H1 (cell line): ENCODE measurements around the gene SLC9A3. TPM values are rescaled to one million over a fixed set of nuclear protein-coding genes. Genes with fewer than 3 reads are reported as not detected.

Source experiments
- CREB1 ChIP-seq: IDR thresholded peaks from 2 replicates; pipeline ENCODE4 v1.6.1; 2012; ENCODE audit warnings: inconsistent platforms
- EZH2 ChIP-seq: fragments of 200-600 bp; sonication (generic); IDR thresholded peaks from 2 replicates; pipeline ENCODE4 v1.7.1; 2012; ENCODE audit warnings: low read depth, mild to moderate bottlenecking, moderate library complexity, low read length, inconsistent platforms; ENCODE audit not compliant: severe bottlenecking
- POLR2A ChIP-seq, 2 experiments: IDR thresholded peaks; 1 replicate in 1 of 2; 2 replicates in 1 of 2; pipeline ENCODE4 v1.6.1; 2011; ENCODE audit warnings: low read depth in 2 of 2, low read length in 2 of 2, mild to moderate bottlenecking in 2 of 2; ENCODE audit errors: control extremely low read depth in 1 of 2
- POU5F1 ChIP-seq: IDR thresholded peaks from 2 replicates; pipeline ENCODE4 v1.6.1; 2011; ENCODE audit warnings: low read depth, mild to moderate bottlenecking, low read length, moderate library complexity
- RBBP5 ChIP-seq: IDR thresholded peaks from 2 replicates; pipeline ENCODE4 v1.7.1; 2012; ENCODE audit warnings: low read depth, mild to moderate bottlenecking, inconsistent platforms, low read length, moderate library complexity, borderline replicate concordance
- RXRA ChIP-seq: IDR thresholded peaks from 2 replicates; pipeline ENCODE4 v1.6.1; 2011; ENCODE audit warnings: low read depth, mild to moderate bottlenecking, low read length, moderate library complexity; ENCODE audit not compliant: insufficient read depth
- SP4 ChIP-seq: IDR thresholded peaks from 2 replicates; pipeline ENCODE4 v1.6.1; 2012; ENCODE audit warnings: low read length, inconsistent platforms
- SUZ12 ChIP-seq: fragments of 200-600 bp; sonication (generic); IDR thresholded peaks from 2 replicates; pipeline ENCODE4 v1.6.1; 2012; ENCODE audit warnings: mild to moderate bottlenecking, inconsistent platforms, low read length, moderate library complexity, mixed read lengths
- polyA plus RNA-seq, 7 experiments: library from polyadenylated mRNA; depleted of rRNA in 3 of 7; stranded (reverse) in 5 of 7; unstranded in 2 of 7; fragments of >200 nt in 5 of 7; fragments of 200-250 nt in 2 of 7; gene quantifications; 1 replicate in 5 of 7; 2 replicates in 1 of 7; 4 replicates in 1 of 7; pipeline versions ENCODE4 v1.2.1 to v1.2.3, GENCODE V29; 2011 to 2013; ENCODE audit warnings: missing spikeins in 2 of 7, mixed read lengths in 2 of 7
- total RNA-seq: library from RNA; stranded (reverse); fragmentation: NEBNext Ultra II Directional; extraction: Animal tissue kit (Norgen Biotek cat#: 25700); gene quantifications from 2 replicates; pipeline ENCODE4 v1.2.1, GENCODE V29; 2021
- TF ChIP-seq, protein P1 (sequence below): fragments of 300-600 bp; sonication (generic); IDR thresholded peaks from 2 replicates; pipeline ENCODE4 v1.7.1; 2012; ENCODE audit warnings: low read length, moderate library complexity, mild to moderate bottlenecking, inconsistent platforms; ENCODE audit not compliant: insufficient replicate concordance
- TF ChIP-seq, protein P2 (sequence below): IDR thresholded peaks from 2 replicates; pipeline ENCODE4 v1.6.1; 2011; ENCODE audit warnings: low read depth, mild to moderate bottlenecking, low read length; ENCODE audit not compliant: insufficient read depth

SLC9A3 gene
- total and polyA plus RNA-seq, 2 of the 8 experiments (the other 6 are each of a cell fraction or from before 2014, with no cell fraction given), result 0.95 to 1.0 TPM

- TF ChIP-seq, protein P1, sequence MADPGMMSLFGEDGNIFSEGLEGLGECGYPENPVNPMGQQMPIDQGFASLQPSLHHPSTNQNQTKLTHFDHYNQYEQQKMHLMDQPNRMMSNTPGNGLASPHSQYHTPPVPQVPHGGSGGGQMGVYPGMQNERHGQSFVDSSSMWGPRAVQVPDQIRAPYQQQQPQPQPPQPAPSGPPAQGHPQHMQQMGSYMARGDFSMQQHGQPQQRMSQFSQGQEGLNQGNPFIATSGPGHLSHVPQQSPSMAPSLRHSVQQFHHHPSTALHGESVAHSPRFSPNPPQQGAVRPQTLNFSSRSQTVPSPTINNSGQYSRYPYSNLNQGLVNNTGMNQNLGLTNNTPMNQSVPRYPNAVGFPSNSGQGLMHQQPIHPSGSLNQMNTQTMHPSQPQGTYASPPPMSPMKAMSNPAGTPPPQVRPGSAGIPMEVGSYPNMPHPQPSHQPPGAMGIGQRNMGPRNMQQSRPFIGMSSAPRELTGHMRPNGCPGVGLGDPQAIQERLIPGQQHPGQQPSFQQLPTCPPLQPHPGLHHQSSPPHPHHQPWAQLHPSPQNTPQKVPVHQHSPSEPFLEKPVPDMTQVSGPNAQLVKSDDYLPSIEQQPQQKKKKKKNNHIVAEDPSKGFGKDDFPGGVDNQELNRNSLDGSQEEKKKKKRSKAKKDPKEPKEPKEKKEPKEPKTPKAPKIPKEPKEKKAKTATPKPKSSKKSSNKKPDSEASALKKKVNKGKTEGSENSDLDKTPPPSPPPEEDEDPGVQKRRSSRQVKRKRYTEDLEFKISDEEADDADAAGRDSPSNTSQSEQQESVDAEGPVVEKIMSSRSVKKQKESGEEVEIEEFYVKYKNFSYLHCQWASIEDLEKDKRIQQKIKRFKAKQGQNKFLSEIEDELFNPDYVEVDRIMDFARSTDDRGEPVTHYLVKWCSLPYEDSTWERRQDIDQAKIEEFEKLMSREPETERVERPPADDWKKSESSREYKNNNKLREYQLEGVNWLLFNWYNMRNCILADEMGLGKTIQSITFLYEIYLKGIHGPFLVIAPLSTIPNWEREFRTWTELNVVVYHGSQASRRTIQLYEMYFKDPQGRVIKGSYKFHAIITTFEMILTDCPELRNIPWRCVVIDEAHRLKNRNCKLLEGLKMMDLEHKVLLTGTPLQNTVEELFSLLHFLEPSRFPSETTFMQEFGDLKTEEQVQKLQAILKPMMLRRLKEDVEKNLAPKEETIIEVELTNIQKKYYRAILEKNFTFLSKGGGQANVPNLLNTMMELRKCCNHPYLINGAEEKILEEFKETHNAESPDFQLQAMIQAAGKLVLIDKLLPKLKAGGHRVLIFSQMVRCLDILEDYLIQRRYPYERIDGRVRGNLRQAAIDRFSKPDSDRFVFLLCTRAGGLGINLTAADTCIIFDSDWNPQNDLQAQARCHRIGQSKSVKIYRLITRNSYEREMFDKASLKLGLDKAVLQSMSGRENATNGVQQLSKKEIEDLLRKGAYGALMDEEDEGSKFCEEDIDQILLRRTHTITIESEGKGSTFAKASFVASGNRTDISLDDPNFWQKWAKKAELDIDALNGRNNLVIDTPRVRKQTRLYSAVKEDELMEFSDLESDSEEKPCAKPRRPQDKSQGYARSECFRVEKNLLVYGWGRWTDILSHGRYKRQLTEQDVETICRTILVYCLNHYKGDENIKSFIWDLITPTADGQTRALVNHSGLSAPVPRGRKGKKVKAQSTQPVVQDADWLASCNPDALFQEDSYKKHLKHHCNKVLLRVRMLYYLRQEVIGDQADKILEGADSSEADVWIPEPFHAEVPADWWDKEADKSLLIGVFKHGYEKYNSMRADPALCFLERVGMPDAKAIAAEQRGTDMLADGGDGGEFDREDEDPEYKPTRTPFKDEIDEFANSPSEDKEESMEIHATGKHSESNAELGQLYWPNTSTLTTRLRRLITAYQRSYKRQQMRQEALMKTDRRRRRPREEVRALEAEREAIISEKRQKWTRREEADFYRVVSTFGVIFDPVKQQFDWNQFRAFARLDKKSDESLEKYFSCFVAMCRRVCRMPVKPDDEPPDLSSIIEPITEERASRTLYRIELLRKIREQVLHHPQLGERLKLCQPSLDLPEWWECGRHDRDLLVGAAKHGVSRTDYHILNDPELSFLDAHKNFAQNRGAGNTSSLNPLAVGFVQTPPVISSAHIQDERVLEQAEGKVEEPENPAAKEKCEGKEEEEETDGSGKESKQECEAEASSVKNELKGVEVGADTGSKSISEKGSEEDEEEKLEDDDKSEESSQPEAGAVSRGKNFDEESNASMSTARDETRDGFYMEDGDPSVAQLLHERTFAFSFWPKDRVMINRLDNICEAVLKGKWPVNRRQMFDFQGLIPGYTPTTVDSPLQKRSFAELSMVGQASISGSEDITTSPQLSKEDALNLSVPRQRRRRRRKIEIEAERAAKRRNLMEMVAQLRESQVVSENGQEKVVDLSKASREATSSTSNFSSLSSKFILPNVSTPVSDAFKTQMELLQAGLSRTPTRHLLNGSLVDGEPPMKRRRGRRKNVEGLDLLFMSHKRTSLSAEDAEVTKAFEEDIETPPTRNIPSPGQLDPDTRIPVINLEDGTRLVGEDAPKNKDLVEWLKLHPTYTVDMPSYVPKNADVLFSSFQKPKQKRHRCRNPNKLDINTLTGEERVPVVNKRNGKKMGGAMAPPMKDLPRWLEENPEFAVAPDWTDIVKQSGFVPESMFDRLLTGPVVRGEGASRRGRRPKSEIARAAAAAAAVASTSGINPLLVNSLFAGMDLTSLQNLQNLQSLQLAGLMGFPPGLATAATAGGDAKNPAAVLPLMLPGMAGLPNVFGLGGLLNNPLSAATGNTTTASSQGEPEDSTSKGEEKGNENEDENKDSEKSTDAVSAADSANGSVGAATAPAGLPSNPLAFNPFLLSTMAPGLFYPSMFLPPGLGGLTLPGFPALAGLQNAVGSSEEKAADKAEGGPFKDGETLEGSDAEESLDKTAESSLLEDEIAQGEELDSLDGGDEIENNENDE, result no peak
- TF ChIP-seq RBBP5 (no peak), EZH2 (no peak), POLR2A (IDR thresholded peaks at IDR 0.05; ENCODE audit: control extremely low read depth in 1 of 2, low read depth in 2 of 2, low read length in 2 of 2) (no peak), POU5F1 (no peak), SUZ12 (no peak), SP4 (no peak), RXRA (no peak), CREB1 (no peak)
- TF ChIP-seq, protein P2, sequence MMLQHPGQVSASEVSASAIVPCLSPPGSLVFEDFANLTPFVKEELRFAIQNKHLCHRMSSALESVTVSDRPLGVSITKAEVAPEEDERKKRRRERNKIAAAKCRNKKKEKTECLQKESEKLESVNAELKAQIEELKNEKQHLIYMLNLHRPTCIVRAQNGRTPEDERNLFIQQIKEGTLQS, result no peak
- TF ChIP-seq, all 59 proteins: peak for 0
These were observed 54.3 kb downstream of the SLC9A3 start (continued) for GRCh38 chr5:469752-470483.
